ENCODE measurements around the gene ANTKMT.

DNA sequence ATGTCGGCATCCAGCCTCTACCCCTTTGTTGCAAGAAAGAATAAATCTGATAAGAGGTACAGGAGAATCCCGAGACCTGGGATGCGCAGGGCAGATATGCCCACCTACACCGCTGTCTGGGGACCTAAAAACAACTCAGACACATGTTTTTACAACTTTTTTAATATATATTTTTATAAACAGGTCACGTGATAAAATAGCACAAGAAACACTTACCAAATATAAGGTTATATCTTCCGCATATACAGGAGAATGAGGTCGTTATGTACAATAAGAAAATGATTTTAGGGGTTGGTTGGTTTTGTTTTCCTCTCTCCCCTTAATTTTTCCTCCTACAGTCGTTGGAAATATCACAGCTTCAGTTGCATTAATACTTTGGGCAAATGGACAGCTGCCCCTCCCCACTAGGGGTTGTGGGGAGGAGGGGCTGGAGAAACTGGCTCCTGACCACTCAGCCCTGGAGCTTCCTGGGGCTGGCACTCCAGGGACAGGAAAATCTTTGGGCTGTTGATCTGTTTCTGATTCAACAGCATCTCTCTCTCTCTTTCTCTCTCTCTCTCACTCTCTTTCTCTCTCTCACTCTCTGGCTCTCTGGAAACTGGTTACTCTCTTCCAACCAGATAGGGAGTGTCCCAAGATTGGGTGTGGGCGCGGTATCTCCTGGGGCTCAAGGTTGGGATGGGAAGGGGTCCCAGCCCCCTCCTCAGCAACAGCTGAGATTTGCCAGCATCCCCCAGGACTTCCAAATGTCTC, 28.4 kb upstream of the ANTKMT start:
- TF ChIP-seq CTCF (IDR thresholded peaks at IDR 0.05) (no peak), POLR2A (IDR thresholded peaks at IDR 0.05) (no peak)

Data from lower leg skin (tissue), 3 donors.